ENCODE results near the gene FRMD6.

Gene FRMD6

GRCh38 chr14:51651388-51652167 is at the start of gene FRMD6:
Gene FRMD6 (plus strand): TSS chr14:51651910. CDS start chr14:51689837, 37,927 bp downstream.
- peak; percentile 67 for DNase-seq

GRCh38 chr14:51602310-51602709 is 49.4 kb upstream of the FRMD6 start:
- DNase-seq, result no peak

- DNase-seq, result no peak
Observed at GRCh38 chr14:51603495-51603894, 48.2 kb upstream of the FRMD6 start.

- no peak for DNase-seq
Observed at GRCh38 chr14:51604073-51604472, 47.6 kb upstream of the FRMD6 start.

GRCh38 chr14:51605575-51605974 is 46.1 kb upstream of the FRMD6 start:
- no peak for DNase-seq

- DNase-seq, result no peak
Observed at GRCh38 chr14:51607711-51608110, 44.0 kb upstream of the FRMD6 start.

- no peak for DNase-seq
Observed at GRCh38 chr14:51609251-51609954, 42.3 kb upstream of the FRMD6 start.

GRCh38 chr14:51609955-51610283 is 41.8 kb upstream of the FRMD6 start:
- no peak for DNase-seq

- DNase-seq, result no peak
Observed at GRCh38 chr14:51610771-51611170, 40.9 kb upstream of the FRMD6 start.

- DNase-seq, result no peak
Observed at GRCh38 chr14:51612449-51612848, 39.3 kb upstream of the FRMD6 start.

GRCh38 chr14:51613416-51613815 is 38.3 kb upstream of the FRMD6 start:
- DNase-seq, result no peak

GRCh38 chr14:51614707-51615106 is 37.0 kb upstream of the FRMD6 start:
- no peak for DNase-seq

GRCh38 chr14:51616256-51616655 is 35.5 kb upstream of the FRMD6 start:
- DNase-seq, result no peak

GRCh38 chr14:51616724-51617409 is 34.8 kb upstream of the FRMD6 start:
- DNase-seq, result no peak

- no peak for DNase-seq
Observed at GRCh38 chr14:51619561-51619960, 32.1 kb upstream of the FRMD6 start.

GRCh38 chr14:51620056-51620455 is 31.7 kb upstream of the FRMD6 start:
- no peak for DNase-seq

- no peak for DNase-seq
Observed at GRCh38 chr14:51621654-51622053, 30.1 kb upstream of the FRMD6 start.

- DNase-seq, result no peak
Observed at GRCh38 chr14:51622376-51622775, 29.3 kb upstream of the FRMD6 start.

GRCh38 chr14:51624955-51625569 is 26.6 kb upstream of the FRMD6 start:
- DNase-seq, result no peak

GRCh38 chr14:51626185-51626584 is 25.5 kb upstream of the FRMD6 start:
- no peak for DNase-seq

- no peak for DNase-seq
Observed at GRCh38 chr14:51626788-51627187, 24.9 kb upstream of the FRMD6 start.

GRCh38 chr14:51627313-51627712 is 24.4 kb upstream of the FRMD6 start:
- DNase-seq, result no peak

GRCh38 chr14:51628238-51628637 is 23.5 kb upstream of the FRMD6 start:
- DNase-seq, result no peak

GRCh38 chr14:51630987-51631386 is 20.7 kb upstream of the FRMD6 start:
- DNase-seq, result no peak

All from NCI-H1694 (cell line).